Left hindlimb (tissue), 1 donor: ENCODE data around the gene CABLES2.

Experiments used
- DNase-seq: peaks from one replicate; pipeline ENCODE4 v3.0.0-alpha.2; 2018

Gene CABLES2

GRCh38 chr20:62344782-62345181, 62.3 kb downstream of the CABLES2 start:
- DNase-seq, result no peak

GRCh38 chr20:62344092-62344491, 63.0 kb downstream of the CABLES2 start:
- DNase-seq, result no peak

- no peak for DNase-seq
Observed at GRCh38 chr20:62342910-62343309, 64.2 kb downstream of the CABLES2 start.

- DNase-seq, result no peak
Observed at GRCh38 chr20:62339647-62340062, 67.4 kb downstream of the CABLES2 start.
